Peyer's patch (tissue), 4 donors: Measurements from ENCODE around the gene FSTL1.

Source experiments
- CTCF ChIP-seq, 6 experiments: fragments of 450-650 bp in 4 of 6; fragments of 200-600 bp in 2 of 6; sonication (generic) in 1 of 6; IDR thresholded peaks; one replicate each; pipeline ENCODE4 v1.5.1; 2017 to 2019; ENCODE audit warnings: antibody characterized with exemption in 6 of 6, mild to moderate bottlenecking in 3 of 6, moderate library complexity in 1 of 6
- POLR2A ChIP-seq, 2 donors: fragments of 450-650 bp; IDR thresholded peaks; one replicate each; pipeline ENCODE4 v1.5.1; 2017; ENCODE audit warnings: antibody characterized with exemption in 2 of 2, mild to moderate bottlenecking in 2 of 2, moderate library complexity in 2 of 2

DNA sequence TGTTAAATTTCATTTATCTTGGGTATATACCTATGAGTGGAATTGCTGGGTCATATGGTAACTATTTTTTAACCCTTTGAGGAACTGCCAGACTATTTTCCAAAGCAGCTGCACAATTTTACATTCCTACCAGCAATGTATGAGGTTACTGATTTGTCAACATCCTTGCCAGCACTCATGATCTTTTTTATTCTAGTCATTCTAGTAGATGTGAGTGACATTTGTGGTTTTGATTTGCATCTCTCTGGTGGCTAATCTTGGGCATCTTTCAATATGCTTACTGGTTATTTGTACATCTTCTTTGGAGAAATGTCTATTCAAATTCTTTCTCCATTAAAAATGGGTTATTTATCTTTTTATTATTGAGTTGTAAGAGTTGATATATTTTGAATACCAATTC lies 80.3 kb downstream of the FSTL1 start:
- TF ChIP-seq CTCF (IDR thresholded peaks at IDR 0.05) = no peak
- TF ChIP-seq POLR2A (IDR thresholded peaks at IDR 0.05) = no peak
